B cell (primary cell): ENCODE measurements around the gene NOS1AP. TPM values are rescaled to one million over a fixed set of nuclear protein-coding genes. Genes with fewer than 3 reads are reported as not detected.

ENCODE experiments used
- ATAC-seq: fragments of 200-7000 bp; cut with Tn5 transposase; one replicate; pipeline ENCODE4 v1.10.0; 2021; ENCODE audit warnings: low read depth, mild to moderate bottlenecking, moderate number of reproducible peaks, moderate library complexity
- CTCF ChIA-PET: fragments of 350-600 bp; sonication (Branson Sonifier 250); formaldehyde crosslinking; loops from one replicate; lab custom pipeline; 2021; ENCODE audit warnings: antibody characterized with exemption, inconsistent platforms; lab: Charles Lee
- POLR2A ChIA-PET: fragments of 350-600 bp; sonication (Branson Sonifier 250); formaldehyde crosslinking; loops from one replicate; lab custom pipeline; 2021; ENCODE audit warnings: antibody characterized with exemption; lab: Charles Lee
- DNase-seq: peaks from one replicate; pipeline ENCODE4 v3.0.0; 2013
- H2AFZ ChIP-seq: 2 replicates; pipeline ENCODE4 v1.6.1; 2012; ENCODE audit warnings: mild to moderate bottlenecking, low read depth, low read length; ENCODE audit not compliant: insufficient read depth, poor library complexity, severe bottlenecking
- H3K27ac ChIP-seq, 2 donors: 1 replicate in 1 of 2; 2 replicates in 1 of 2; pipeline ENCODE4 v1.5.1; 2012 to 2013; ENCODE audit warnings: low read length in 2 of 2, mild to moderate bottlenecking in 2 of 2, moderate library complexity in 1 of 2
- H3K27me3 ChIP-seq, 4 experiments: fragments of 200-600 bp in 1 of 4; sonication (generic) in 1 of 4; replicated peaks in 1 of 4; 1 replicate in 2 of 4; 2 replicates in 2 of 4; pipeline versions ENCODE4 v1.6.1 to v1.7.0; 2013 to 2016; ENCODE audit warnings: low read length in 3 of 4, mild to moderate bottlenecking in 2 of 4, mixed read lengths in 1 of 4, moderate library complexity in 1 of 4; ENCODE audit not compliant: insufficient read depth in 4 of 4, control insufficient read depth in 3 of 4; ENCODE audit errors: control extremely low read depth in 1 of 4
- H3K36me3 ChIP-seq, 2 experiments: replicated peaks in 1 of 2; 1 replicate in 1 of 2; 2 replicates in 1 of 2; pipeline versions ENCODE4 v1.6.1 to v1.7.1; 2013; ENCODE audit warnings: low read length in 1 of 2; ENCODE audit not compliant: insufficient read depth in 2 of 2, control insufficient read depth in 1 of 2; ENCODE audit errors: control extremely low read depth in 1 of 2, extremely low read depth in 1 of 2
- H3K4me1 ChIP-seq, 2 donors: fragments of 200-600 bp in 1 of 2; sonication (generic) in 1 of 2; 1 replicate in 1 of 2; 2 replicates in 1 of 2; pipeline versions ENCODE4 v1.5.1 to v1.6.1; 2013 to 2017; ENCODE audit warnings: low read length in 2 of 2; ENCODE audit not compliant: control insufficient read depth in 2 of 2, insufficient read depth in 2 of 2
- H3K4me2 ChIP-seq: replicated peaks from 2 replicates; pipeline ENCODE3; 2012; ENCODE audit warnings: mild to moderate bottlenecking, low read depth, low read length; ENCODE audit not compliant: poor library complexity, severe bottlenecking
- H3K4me3 ChIP-seq, 5 experiments: fragments of 200-600 bp in 1 of 5; sonication (generic) in 1 of 5; 1 replicate in 3 of 5; 2 replicates in 2 of 5; pipeline versions ENCODE4 v1.5.1 to v1.7.0; 2011 to 2016; ENCODE audit warnings: low read length in 4 of 5, mild to moderate bottlenecking in 4 of 5, low read depth in 2 of 5, control low read depth in 1 of 5, moderate library complexity in 1 of 5; ENCODE audit not compliant: insufficient read depth in 1 of 5; ENCODE audit errors: control extremely low read depth in 1 of 5, extremely low read depth in 1 of 5
- H3K79me2 ChIP-seq: fragments of 200-600 bp; sonication (generic); one replicate; pipeline ENCODE4 v1.6.0; 2016; ENCODE audit warnings: low read length; ENCODE audit not compliant: control insufficient read depth, insufficient read depth
- H3K9ac ChIP-seq: fragments of 200-600 bp; sonication (generic); 2 replicates; pipeline ENCODE4 v1.6.1; 2017; ENCODE audit warnings: mild to moderate bottlenecking, low read length, moderate library complexity
- H3K9me3 ChIP-seq, 3 donors: one replicate each; pipeline versions ENCODE4 v1.6.1 to v1.7.1; 2013; ENCODE audit warnings: low read length in 2 of 3; ENCODE audit not compliant: control insufficient read depth in 2 of 3, insufficient read depth in 1 of 3; ENCODE audit errors: control extremely low read depth in 1 of 3
- H4K20me1 ChIP-seq: 2 replicates; pipeline ENCODE4 v1.6.0; 2012; ENCODE audit warnings: mild to moderate bottlenecking, low read length; ENCODE audit not compliant: insufficient read depth, control insufficient read depth, poor library complexity, severe bottlenecking
- H3K27ac Mint-ChIP-seq: one replicate; pipeline ENCODE4 v1.8.0; 2021; ENCODE audit warnings: mixed read lengths
- H3K27me3 Mint-ChIP-seq: one replicate; pipeline ENCODE4 v1.8.0; 2021; ENCODE audit warnings: mixed read lengths
- H3K4me1 Mint-ChIP-seq: one replicate; pipeline ENCODE4 v1.8.0; 2021; ENCODE audit warnings: mixed read lengths
- H3K4me3 Mint-ChIP-seq: one replicate; pipeline ENCODE4 v1.8.0; 2021; ENCODE audit warnings: mixed read lengths
- H3K9me3 Mint-ChIP-seq: one replicate; pipeline ENCODE4 v1.8.0; 2022; ENCODE audit warnings: mixed read lengths; ENCODE audit not compliant: insufficient read depth
- EZH2 ChIP-seq: IDR thresholded peaks from 2 replicates; pipeline ENCODE4 v1.6.1; 2012; ENCODE audit warnings: borderline replicate concordance, low read depth, mild to moderate bottlenecking, moderate library complexity, low read length; ENCODE audit not compliant: insufficient read depth, poor library complexity, severe bottlenecking
- WGBS: methylation state at CpG from one replicate; pipeline ENCODE4 v1.1.5; 2013; ENCODE audit warnings: missing lambda C conversion rate; ENCODE audit not compliant: insufficient coverage; 5-methylcytosine and 5-hydroxymethylcytosine counted together
- intact Hi-C: fragments of 100-400 bp; cut with micrococcal nuclease; formaldehyde crosslinking; loops from one replicate; pipeline ENCODE4 v1.10.0; 2022
- polyA plus RNA-seq: library from polyadenylated mRNA; depleted of rRNA; stranded (reverse); fragments of >200 nt; gene quantifications from 2 replicates; pipeline ENCODE4 v1.2.3, GENCODE V29; 2012
- total RNA-seq, 2 donors: library from RNA; stranded (reverse); fragments of 120-200 nt in 1 of 2; gene quantifications; 1 replicate in 1 of 2; 2 replicates in 1 of 2; pipeline versions ENCODE4 v1.2.3 to v1.2.4, GENCODE V29; 2013 to 2022
- TF ChIP-seq, protein P1 (sequence below): fragments of 200-600 bp; IDR thresholded peaks from one replicate; pipeline ENCODE4 v1.8.0; 2022; ENCODE audit warnings: antibody characterized with exemption, mild to moderate bottlenecking

NOS1AP gene
- total and polyA plus RNA-seq, 2 donors (not counting 1 experiment from before 2014, with no cell fraction given): 0.32 TPM; not detected in 1

- 17% methylated on average over 2 of the region's 3 CpGs for WGBS
- no peak overlapping the region for H2AFZ ChIP-seq
- Mint-ChIP-seq H3K4me3 (no peak overlapping the region), H3K27ac (no peak overlapping the region), H3K27me3 (peaks cover 17% of the 10 kb centered on the region), H3K9me3 (no peaks in the 10 kb centered on the region), H3K4me1 (peaks cover 10% of the 10 kb centered on the region)
- H3K79me2 ChIP-seq: no peaks in the 10 kb centered on the region
- intact Hi-C loops: no loop called here
- no peaks in the 10 kb centered on the region for H3K36me3 ChIP-seq
- peaks cover 3 to 5% of the 10 kb centered on the region in 2 donors for H3K4me1 ChIP-seq
- ChIA-PET POLR2A (no interaction called here), CTCF (no interaction called here)
- no peak overlapping the region for H3K4me2 ChIP-seq
- H3K9ac ChIP-seq: no peak overlapping the region
- no peak overlapping the region for H3K4me3 ChIP-seq
- TF ChIP-seq, protein P1, sequence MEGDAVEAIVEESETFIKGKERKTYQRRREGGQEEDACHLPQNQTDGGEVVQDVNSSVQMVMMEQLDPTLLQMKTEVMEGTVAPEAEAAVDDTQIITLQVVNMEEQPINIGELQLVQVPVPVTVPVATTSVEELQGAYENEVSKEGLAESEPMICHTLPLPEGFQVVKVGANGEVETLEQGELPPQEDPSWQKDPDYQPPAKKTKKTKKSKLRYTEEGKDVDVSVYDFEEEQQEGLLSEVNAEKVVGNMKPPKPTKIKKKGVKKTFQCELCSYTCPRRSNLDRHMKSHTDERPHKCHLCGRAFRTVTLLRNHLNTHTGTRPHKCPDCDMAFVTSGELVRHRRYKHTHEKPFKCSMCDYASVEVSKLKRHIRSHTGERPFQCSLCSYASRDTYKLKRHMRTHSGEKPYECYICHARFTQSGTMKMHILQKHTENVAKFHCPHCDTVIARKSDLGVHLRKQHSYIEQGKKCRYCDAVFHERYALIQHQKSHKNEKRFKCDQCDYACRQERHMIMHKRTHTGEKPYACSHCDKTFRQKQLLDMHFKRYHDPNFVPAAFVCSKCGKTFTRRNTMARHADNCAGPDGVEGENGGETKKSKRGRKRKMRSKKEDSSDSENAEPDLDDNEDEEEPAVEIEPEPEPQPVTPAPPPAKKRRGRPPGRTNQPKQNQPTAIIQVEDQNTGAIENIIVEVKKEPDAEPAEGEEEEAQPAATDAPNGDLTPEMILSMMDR: no peak
- TF ChIP-seq EZH2: no peak
- DNase-seq (no peak), ATAC-seq (no peak)
- H3K27me3 ChIP-seq: no peaks in the 10 kb centered on the region
- no peaks in the 10 kb centered on the region for H3K9me3 ChIP-seq
- no peaks in the 10 kb centered on the region for H4K20me1 ChIP-seq
- no peak overlapping the region for H3K27ac ChIP-seq
Measured at GRCh38 chr1:162385280-162385623, 315.8 kb downstream of the NOS1AP start.

GRCh38 chr1:162385702-162386101 lies 316.2 kb downstream of the NOS1AP start:
- Histone ChIP-seq H3K4me1 (peaks cover 3 to 5% of the 10 kb centered on the region in 2 donors), H3K4me3 (no peak overlapping the region), H3K27ac (no peak overlapping the region), H2AFZ (no peak overlapping the region), H3K9me3 (no peaks in the 10 kb centered on the region), H4K20me1 (no peaks in the 10 kb centered on the region), H3K79me2 (no peaks in the 10 kb centered on the region), H3K27me3 (no peaks in the 10 kb centered on the region), H3K36me3 (no peaks in the 10 kb centered on the region), H3K4me2 (no peak overlapping the region), H3K9ac (no peak overlapping the region)
- intact Hi-C loops: no loop called here
- ChIA-PET POLR2A (no interaction called here), CTCF (no interaction called here)
- WGBS: 84% methylated on average over 3 of the region's 3 CpGs
- Mint-ChIP-seq H3K27ac (no peak overlapping the region), H3K4me1 (peaks cover 10% of the 10 kb centered on the region), H3K4me3 (no peak overlapping the region), H3K27me3 (peaks cover 21% of the 10 kb centered on the region), H3K9me3 (no peaks in the 10 kb centered on the region)
- ATAC-seq (no peak), DNase-seq (no peak)
- TF ChIP-seq EZH2: no peak
- TF ChIP-seq, protein P1: no peak
